H9 (cell line): ENCODE data around the gene KIAA1671. TPM values are rescaled to one million over a fixed set of nuclear protein-coding genes. Genes with fewer than 3 reads are reported as not detected.

Experiments used
- DNase-seq: peaks from one replicate; pipeline ENCODE4 v3.0.0-alpha.2; 2017
- H2AFZ ChIP-seq: one replicate; pipeline ENCODE4 v1.6.1; 2013; ENCODE audit warnings: mild to moderate bottlenecking, low read length, control low read depth, moderate library complexity
- H2AK5ac ChIP-seq: 2 replicates; pipeline ENCODE4 v1.6.1; 2013; ENCODE audit warnings: low read length, control low read depth, mixed read lengths; ENCODE audit not compliant: insufficient read length
- H2BK120ac ChIP-seq: one replicate; pipeline ENCODE4 v1.6.1; 2013; ENCODE audit warnings: low read depth, mild to moderate bottlenecking, low read length, control low read depth, inconsistent platforms; ENCODE audit not compliant: poor library complexity, severe bottlenecking
- H2BK12ac ChIP-seq: 2 replicates; pipeline ENCODE4 v1.6.1; 2013; ENCODE audit warnings: low read length, control low read depth, mixed read lengths, low read depth; ENCODE audit not compliant: insufficient read length
- H2BK15ac ChIP-seq: 2 replicates; pipeline ENCODE4 v1.6.1; 2013; ENCODE audit warnings: low read depth, low read length, control low read depth
- H2BK20ac ChIP-seq: one replicate; pipeline ENCODE4 v1.6.1; 2013; ENCODE audit warnings: low read depth, mild to moderate bottlenecking, low read length, control low read depth, inconsistent platforms; ENCODE audit not compliant: poor library complexity, severe bottlenecking
- H2BK5ac ChIP-seq: 2 replicates; pipeline ENCODE4 v1.6.1; 2013; ENCODE audit warnings: low read length, control low read depth, mixed read lengths; ENCODE audit not compliant: insufficient read length
- H3K14ac ChIP-seq: 2 replicates; pipeline ENCODE4 v1.6.1; 2013; ENCODE audit warnings: low read length, control low read depth; ENCODE audit not compliant: insufficient read depth
- H3K18ac ChIP-seq: 2 replicates; pipeline ENCODE4 v1.6.1; 2013; ENCODE audit warnings: low read depth, mild to moderate bottlenecking, mixed read lengths, low read length, control low read depth; ENCODE audit not compliant: insufficient read length
- H3K23ac ChIP-seq: 2 replicates; pipeline ENCODE4 v1.6.1; 2013; ENCODE audit warnings: low read length, control low read depth, mixed read lengths, low read depth; ENCODE audit not compliant: insufficient read length
- H3K23me2 ChIP-seq: 2 replicates; pipeline ENCODE4 v1.6.1; 2013; ENCODE audit warnings: low read depth, mild to moderate bottlenecking, mixed read lengths, low read length, control low read depth; ENCODE audit not compliant: insufficient read length, poor library complexity, severe bottlenecking
- H3K27ac ChIP-seq: 2 replicates; pipeline ENCODE4 v1.5.1; 2013; ENCODE audit warnings: low read length, control low read depth, mixed read lengths, low read depth; ENCODE audit not compliant: insufficient read length
- H3K27me3 ChIP-seq: 2 replicates; pipeline ENCODE4 v1.6.1; 2013; ENCODE audit warnings: low read length, control low read depth, inconsistent platforms; ENCODE audit not compliant: insufficient read depth
- H3K4ac ChIP-seq: 2 replicates; pipeline ENCODE4 v1.6.1; 2013; ENCODE audit warnings: low read depth, mild to moderate bottlenecking, control low read depth, inconsistent platforms, low read length, moderate library complexity
- H3K4me1 ChIP-seq: 2 replicates; pipeline ENCODE4 v1.6.1; 2013; ENCODE audit warnings: low read length, control low read depth, inconsistent platforms; ENCODE audit not compliant: insufficient read depth
- H3K4me2 ChIP-seq: 2 replicates; pipeline ENCODE4 v1.6.1; 2013; ENCODE audit warnings: low read length, control low read depth, mixed read lengths; ENCODE audit not compliant: insufficient read length, insufficient read depth
- H3K56ac ChIP-seq: 2 replicates; pipeline ENCODE4 v1.6.1; 2013; ENCODE audit warnings: low read depth, mild to moderate bottlenecking, mixed read lengths, low read length, control low read depth; ENCODE audit not compliant: insufficient read length
- H3K79me1 ChIP-seq: 2 replicates; pipeline ENCODE4 v1.6.1; 2013; ENCODE audit warnings: low read depth, mild to moderate bottlenecking, moderate library complexity, low read length, control low read depth, inconsistent platforms; ENCODE audit not compliant: insufficient read depth, poor library complexity, severe bottlenecking
- H3K79me2 ChIP-seq: 2 replicates; pipeline ENCODE4 v1.6.1; 2013; ENCODE audit warnings: low read length, control low read depth, inconsistent platforms; ENCODE audit not compliant: insufficient read depth
- H3K9ac ChIP-seq: 2 replicates; pipeline ENCODE4 v1.6.1; 2013; ENCODE audit warnings: low read length, control low read depth, mixed read lengths; ENCODE audit not compliant: insufficient read length; ENCODE audit errors: extremely low read depth
- H3K9me3 ChIP-seq: one replicate; pipeline ENCODE4 v1.6.1; 2013; ENCODE audit warnings: low read depth, low read length, inconsistent platforms; ENCODE audit not compliant: control insufficient read depth
- H3T11ph ChIP-seq: one replicate; pipeline ENCODE4 v1.6.1; 2013; ENCODE audit warnings: mild to moderate bottlenecking, low read length, control low read depth, inconsistent platforms
- H4K20me1 ChIP-seq: one replicate; pipeline ENCODE4 v1.6.1; 2013; ENCODE audit not compliant: control insufficient read depth, insufficient read length, insufficient read depth
- H4K5ac ChIP-seq: 2 replicates; pipeline ENCODE4 v1.6.1; 2013; ENCODE audit warnings: low read depth, mild to moderate bottlenecking, mixed read lengths, low read length, control low read depth; ENCODE audit not compliant: insufficient read length
- H4K8ac ChIP-seq: replicated peaks from 2 replicates; pipeline ENCODE4 v1.6.1; 2013; ENCODE audit warnings: low read length, control low read depth, mixed read lengths, low read depth; ENCODE audit not compliant: insufficient read length
- H4K91ac ChIP-seq: 2 replicates; pipeline ENCODE4 v1.6.1; 2013; ENCODE audit warnings: low read depth, mild to moderate bottlenecking, moderate library complexity, mixed read lengths, low read length, control low read depth; ENCODE audit not compliant: insufficient read length
- H3K27ac Mint-ChIP-seq, 3 experiments: 2 replicates in 2 of 3; 3 replicates in 1 of 3; pipeline ENCODE4 v1.8.0; 2020 to 2021; ENCODE audit warnings: mixed read lengths in 3 of 3, mild to moderate bottlenecking in 1 of 3, moderate library complexity in 1 of 3
- H3K27me3 Mint-ChIP-seq: 2 replicates; pipeline ENCODE4 v1.8.0; 2021; ENCODE audit warnings: low read depth, mild to moderate bottlenecking, moderate library complexity, mixed read lengths
- H3K36me3 Mint-ChIP-seq, 3 experiments: 2 replicates in 2 of 3; 3 replicates in 1 of 3; pipeline ENCODE4 v1.8.0; 2020 to 2021; ENCODE audit warnings: low read depth in 3 of 3, mixed read lengths in 3 of 3; ENCODE audit not compliant: insufficient read depth in 1 of 3
- H3K4me1 Mint-ChIP-seq, 2 experiments: 2 replicates each; pipeline ENCODE4 v1.8.0; 2020; ENCODE audit warnings: mixed read lengths in 2 of 2
- H3K4me3 Mint-ChIP-seq, 2 experiments: 2 replicates in 1 of 2; 3 replicates in 1 of 2; pipeline ENCODE4 v1.8.0; 2020 to 2021; ENCODE audit warnings: mild to moderate bottlenecking in 2 of 2, mixed read lengths in 2 of 2, moderate library complexity in 1 of 2
- H3K9me3 Mint-ChIP-seq, 2 experiments: 2 replicates in 1 of 2; 3 replicates in 1 of 2; pipeline ENCODE4 v1.8.0; 2020; ENCODE audit warnings: mild to moderate bottlenecking in 2 of 2, mixed read lengths in 2 of 2, moderate library complexity in 1 of 2
- CTCF ChIP-seq: fragments of 200-600 bp; sonication (generic); conservative IDR thresholded peaks from 3 replicates; pipeline ENCODE4 v1.8.0; 2021; ENCODE audit warnings: antibody characterized with exemption, mild to moderate bottlenecking
- WGBS: extraction: QIAGEN DNeasy Blood & Tissue Kit; methylation state at CpG from one replicate; pipeline ENCODE4 v1.1.7; 2013; ENCODE audit warnings: missing lambda C conversion rate, low lambda C conversion rate, mixed read lengths; ENCODE audit not compliant: insufficient read length; ENCODE audit errors: extremely low coverage; 5-methylcytosine and 5-hydroxymethylcytosine counted together
- total RNA-seq: library from RNA; stranded (reverse); gene quantifications from 2 replicates; pipeline ENCODE4 v1.2.1, GENCODE V29; 2021

KIAA1671 gene
- total RNA-seq, 1 experiment from 2014 or later = 22.6 TPM

GRCh38 chr22:24942301-24942700 is 10.2 kb upstream of the KIAA1671 start:
- H3K27me3 Mint-ChIP-seq = no peaks in the 10 kb centered on the region; the same call in 1 of the 2 replicates

More at GRCh38 chr22:24942301-24942700, 10.2 kb upstream of the KIAA1671 start:
- WGBS = no CpG with 5 or more reads among the region's 3 CpGs
- Mint-ChIP-seq H3K4me3 (no peak overlapping the region), H3K9me3 (no peaks in the 10 kb centered on the region; a peak in 2 of 5 replicates), H3K36me3 (no peaks in the 10 kb centered on the region), H3K4me1 (peaks cover 5% of the 10 kb centered on the region in 2 experiments), H3K27ac (no peak overlapping the region; a peak in 1 of 7 replicates)
- H3K56ac ChIP-seq = no peak overlapping the region
- no peak overlapping the region for H3K18ac ChIP-seq
- no peak overlapping the region for H2BK20ac ChIP-seq
- H4K91ac ChIP-seq = no peak overlapping the region
- no peak overlapping the region for H3K23ac ChIP-seq
- no peak overlapping the region for H4K5ac ChIP-seq
- no peak overlapping the region for H3T11ph ChIP-seq
- no peaks in the 10 kb centered on the region for H3K9me3 ChIP-seq
- H3K23me2 ChIP-seq = no peaks in the 10 kb centered on the region
- no peak overlapping the region for H2BK12ac ChIP-seq
- H2BK120ac ChIP-seq = no peak overlapping the region
- no peak overlapping the region for H3K9ac ChIP-seq
- H2AK5ac ChIP-seq = no peak overlapping the region
- H2BK15ac ChIP-seq = no peak overlapping the region
- no peaks in the 10 kb centered on the region for H3K4me1 ChIP-seq
- no peak overlapping the region for H3K14ac ChIP-seq
- no peaks in the 10 kb centered on the region for H3K27me3 ChIP-seq
- no peak overlapping the region for H3K4ac ChIP-seq
- H3K79me1 ChIP-seq = no peaks in the 10 kb centered on the region
- H3K4me2 ChIP-seq = no peak overlapping the region
- no peaks in the 10 kb centered on the region for H4K20me1 ChIP-seq
- no peak overlapping the region for H2BK5ac ChIP-seq
- H2AFZ ChIP-seq = no peak overlapping the region
- H3K79me2 ChIP-seq = no peaks in the 10 kb centered on the region
- no peak overlapping the region for H4K8ac ChIP-seq
- no peak for TF ChIP-seq CTCF
- H3K27ac ChIP-seq = no peak overlapping the region
- DNase-seq = no peak
